ENCODE results near the gene LCN2.

Gene LCN2

DNA sequence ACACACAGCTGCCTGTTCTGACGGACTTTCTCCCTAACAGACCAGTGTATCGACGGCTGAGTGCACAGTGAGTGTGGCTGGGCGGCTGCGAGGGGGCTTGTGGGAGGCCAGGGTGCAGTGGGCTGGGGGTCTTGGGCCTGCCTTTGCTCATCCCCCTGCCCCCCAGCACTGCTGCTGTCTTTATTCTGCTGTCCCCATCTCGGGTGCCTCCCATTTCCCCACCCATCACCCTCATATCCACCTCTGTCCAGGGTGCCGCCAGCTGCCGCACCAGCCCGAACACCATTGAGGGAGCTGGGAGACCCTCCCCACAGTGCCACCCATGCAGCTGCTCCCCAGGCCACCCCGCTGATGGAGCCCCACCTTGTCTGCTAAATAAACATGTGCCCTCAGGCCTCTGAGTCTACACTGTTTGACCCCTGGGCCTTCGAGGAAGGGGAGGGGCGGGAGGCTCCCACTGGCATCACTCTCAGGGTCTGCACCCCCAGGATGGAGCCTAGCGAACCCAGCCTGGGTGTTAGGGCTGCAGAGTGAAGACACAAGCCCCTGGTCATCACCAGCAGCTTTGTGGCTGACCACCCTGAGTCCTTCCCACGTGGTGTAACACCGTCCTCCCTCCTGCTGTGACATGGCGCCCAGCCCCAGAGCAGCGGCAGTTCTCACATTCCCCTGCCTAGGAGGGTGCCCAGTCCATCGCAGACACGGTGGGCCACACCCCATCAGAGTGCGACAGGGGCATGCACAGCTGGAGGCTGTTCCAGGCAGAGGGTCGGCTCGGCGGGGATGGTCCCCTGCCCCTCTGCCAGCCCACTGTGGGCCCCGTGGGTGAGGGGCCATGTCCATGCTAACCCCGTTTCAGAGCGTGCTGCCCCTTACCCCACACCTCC lies 4.0 kb downstream of the LCN2 start:
- H3K27me3 ChIP-seq (ENCODE audit: control insufficient read depth, insufficient read depth, low read length) = no peaks in the 10 kb centered on the region
- H3K4me1 ChIP-seq (ENCODE audit: control insufficient read depth, insufficient read depth, low read length) = peaks cover 5% of the 10 kb centered on the region
- no peaks in the 10 kb centered on the region for H3K9me3 ChIP-seq (ENCODE audit: control insufficient read depth, insufficient read depth, low read depth, low read length)
- H3K36me3 ChIP-seq (ENCODE audit: control insufficient read depth, insufficient read depth, low read length) = no peaks in the 10 kb centered on the region
- no peak overlapping the region for H3K9ac ChIP-seq (ENCODE audit: low read length)
- H3K27ac ChIP-seq (ENCODE audit: low read depth, low read length) = no peak overlapping the region
- no peak overlapping the region for H3K4me3 ChIP-seq (ENCODE audit: low read depth, low read length)

DNA sequence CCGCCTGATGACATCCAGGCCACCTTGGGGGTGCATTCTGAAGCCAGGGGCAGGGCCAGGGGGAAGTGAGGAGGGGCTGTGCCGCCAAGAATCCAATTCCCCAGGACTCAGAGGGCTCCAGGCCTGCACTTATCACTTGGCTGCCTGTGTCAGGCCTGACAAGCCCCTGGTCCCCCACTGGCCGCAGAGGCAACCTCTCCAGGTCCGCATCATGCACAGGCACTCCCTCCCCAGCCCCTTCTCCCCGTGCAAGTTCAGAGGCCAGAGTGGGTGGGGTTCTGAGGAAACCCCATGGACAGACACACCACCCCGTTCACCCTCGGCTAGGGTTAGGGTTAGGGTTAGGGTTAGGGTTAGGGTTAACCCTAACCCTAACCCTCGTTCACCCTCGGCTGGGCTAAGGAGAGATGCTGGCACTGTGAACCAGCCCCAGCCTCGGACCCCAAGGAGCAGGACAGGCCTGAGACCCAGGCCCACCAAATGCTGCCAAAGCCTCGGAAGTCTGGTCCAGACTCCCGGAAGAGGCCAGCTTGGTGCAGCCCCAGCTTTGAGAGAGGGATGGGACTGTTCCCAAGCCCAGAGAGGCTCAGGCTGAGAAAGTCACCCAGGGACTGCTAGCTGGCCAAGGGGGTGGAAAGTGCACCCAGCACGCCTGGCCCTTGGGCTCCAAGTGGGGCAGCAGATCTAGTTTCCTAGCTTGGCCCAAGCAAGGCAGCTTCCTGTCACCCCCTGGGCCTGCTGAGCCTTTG lies 4.9 kb downstream of the LCN2 start:
- Histone ChIP-seq H3K36me3 (ENCODE audit: control insufficient read depth, insufficient read depth, low read length) (no peaks in the 10 kb centered on the region), H3K4me3 (ENCODE audit: low read depth, low read length) (no peak overlapping the region), H3K27me3 (ENCODE audit: control insufficient read depth, insufficient read depth, low read length) (no peaks in the 10 kb centered on the region), H3K27ac (ENCODE audit: low read depth, low read length) (no peak overlapping the region), H3K9ac (ENCODE audit: low read length) (no peak overlapping the region), H3K9me3 (ENCODE audit: control insufficient read depth, insufficient read depth, low read depth, low read length) (no peaks in the 10 kb centered on the region), H3K4me1 (ENCODE audit: control insufficient read depth, insufficient read depth, low read length) (peaks cover 5% of the 10 kb centered on the region)

DNA sequence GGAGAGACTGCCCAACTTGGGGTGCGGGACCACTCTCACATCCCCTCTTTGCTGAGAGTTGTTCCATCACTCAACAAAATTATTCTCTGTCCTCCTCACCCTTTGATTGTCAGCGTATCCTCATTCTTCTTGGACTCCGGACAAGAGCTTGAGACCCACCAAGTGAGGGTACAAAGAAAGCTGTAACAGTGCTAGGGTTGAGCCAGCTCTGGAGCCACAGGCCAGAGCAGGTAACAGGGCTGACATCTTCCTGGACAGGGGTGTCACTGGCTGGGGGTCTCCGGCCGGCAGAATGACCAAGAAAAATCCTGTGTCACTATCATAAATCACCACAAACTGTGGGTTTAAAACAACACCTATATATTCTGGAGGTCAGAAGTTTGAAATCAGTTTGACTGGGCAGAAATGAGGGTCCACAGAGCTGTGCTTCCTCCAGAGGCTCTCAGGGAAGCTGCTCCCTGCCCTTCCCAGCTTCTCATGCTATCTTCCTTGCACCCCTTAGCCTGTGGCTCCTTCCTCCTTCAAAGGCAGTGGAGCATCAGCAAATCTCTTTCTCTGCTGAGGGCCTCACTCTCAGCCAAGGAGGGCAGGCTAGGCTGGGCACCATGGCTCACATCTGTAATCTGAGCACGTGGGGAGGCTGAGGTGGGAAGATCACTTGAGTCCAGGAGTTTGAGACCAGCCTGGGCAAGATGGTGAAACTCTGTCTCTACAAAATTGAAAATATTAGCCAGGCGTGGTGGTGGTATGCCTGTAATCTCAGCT lies 6.7 kb downstream of the LCN2 start:
- peaks cover 10% of the 10 kb centered on the region for H3K4me1 ChIP-seq (ENCODE audit: control insufficient read depth, insufficient read depth, low read length)
- no peaks in the 10 kb centered on the region for H3K27me3 ChIP-seq (ENCODE audit: control insufficient read depth, insufficient read depth, low read length)
- no peaks in the 10 kb centered on the region for H3K36me3 ChIP-seq (ENCODE audit: control insufficient read depth, insufficient read depth, low read length)
- H3K9me3 ChIP-seq (ENCODE audit: control insufficient read depth, insufficient read depth, low read depth, low read length) = no peaks in the 10 kb centered on the region
- H3K9ac ChIP-seq (ENCODE audit: low read length) = no peak overlapping the region
- no peak overlapping the region for H3K4me3 ChIP-seq (ENCODE audit: low read depth, low read length)
- no peak overlapping the region for H3K27ac ChIP-seq (ENCODE audit: low read depth, low read length)

DNA sequence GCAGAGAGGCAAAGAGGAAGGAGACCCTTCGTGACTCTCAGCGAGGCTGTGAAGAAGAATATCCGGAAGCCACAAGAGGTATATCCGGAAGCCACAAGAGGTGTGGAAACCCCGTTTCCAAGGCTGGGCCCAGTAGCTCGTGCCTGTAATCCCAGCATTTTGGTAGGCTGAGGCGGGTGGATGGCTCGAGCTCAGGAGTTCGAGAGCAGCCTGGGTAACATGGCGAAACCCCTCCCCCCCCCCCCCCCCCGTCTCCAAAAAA lies 10.2 kb downstream of the LCN2 start:
- H3K4me3 ChIP-seq (ENCODE audit: low read depth, low read length) = peak overlapping the region; percentile 54
- H3K9me3 ChIP-seq (ENCODE audit: control insufficient read depth, insufficient read depth, low read depth, low read length) = no peaks in the 10 kb centered on the region
- H3K27ac ChIP-seq (ENCODE audit: low read depth, low read length) = peak overlapping the region; percentile 70
- peaks cover 26% of the 10 kb centered on the region for H3K36me3 ChIP-seq (ENCODE audit: control insufficient read depth, insufficient read depth, low read length)
- no peaks in the 10 kb centered on the region for H3K27me3 ChIP-seq (ENCODE audit: control insufficient read depth, insufficient read depth, low read length)
- peaks cover 12% of the 10 kb centered on the region for H3K4me1 ChIP-seq (ENCODE audit: control insufficient read depth, insufficient read depth, low read length)
- peak overlapping the region; percentile 83 for H3K9ac ChIP-seq (ENCODE audit: low read length)

DNA sequence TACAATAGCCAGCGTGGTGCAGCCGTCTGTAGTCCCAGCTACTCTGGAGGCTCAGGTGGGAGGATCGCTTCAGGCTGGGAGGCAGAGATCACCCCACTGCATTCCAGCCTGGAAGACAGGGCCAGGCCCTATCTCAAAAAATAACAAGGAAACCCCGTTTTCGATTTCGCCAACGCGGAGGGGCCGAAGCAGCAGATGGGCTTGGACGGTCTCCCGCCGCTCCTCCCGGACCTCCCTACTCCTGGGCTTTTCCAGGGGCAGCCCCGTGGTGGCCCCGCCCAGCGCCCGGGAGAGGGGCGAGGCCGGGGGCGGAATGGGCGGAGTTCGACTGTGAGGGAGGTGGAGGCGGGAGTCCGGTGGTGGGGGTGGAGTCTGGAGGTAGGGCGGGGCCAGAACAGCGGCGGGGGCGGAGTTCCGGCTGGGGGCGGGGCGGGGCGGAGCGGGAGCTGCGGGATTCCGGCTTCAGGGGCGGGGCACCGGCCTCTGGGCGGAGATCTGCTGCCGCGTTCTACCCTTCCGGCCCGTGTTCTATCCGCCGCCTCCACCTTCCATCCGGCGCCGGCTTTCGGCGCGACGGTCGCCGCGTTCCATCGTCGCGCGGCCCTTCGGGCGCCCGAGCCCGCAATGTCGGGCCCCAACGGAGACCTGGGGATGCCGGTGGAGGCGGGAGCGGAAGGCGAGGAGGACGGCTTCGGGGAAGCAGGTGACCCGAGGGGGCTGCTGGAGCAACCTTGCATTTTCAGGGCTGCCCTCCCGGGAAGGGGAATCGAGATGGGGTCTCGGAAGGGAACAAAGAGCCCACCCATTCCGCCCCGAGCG lies 10.7 kb downstream of the LCN2 start, which contains the start of gene BBLN:
BBLN (plus strand) TSS at position 482 of the 819 bp plus-strand sequence; CDS start at position 625, 143 bp downstream.
- no peaks in the 10 kb centered on the region for H3K9me3 ChIP-seq (ENCODE audit: control insufficient read depth, insufficient read depth, low read depth, low read length)
- H3K27ac ChIP-seq (ENCODE audit: low read depth, low read length) = peak within 1 kb of the TSS; percentile 70
- peak within 1 kb of the TSS; percentile 83 for H3K9ac ChIP-seq (ENCODE audit: low read length)
- peak within 1 kb of the TSS; percentile 89 for H3K4me3 ChIP-seq (ENCODE audit: low read depth, low read length)
- H3K27me3 ChIP-seq (ENCODE audit: control insufficient read depth, insufficient read depth, low read length) = no peaks in the 10 kb centered on the region
- H3K36me3 ChIP-seq (ENCODE audit: control insufficient read depth, insufficient read depth, low read length) = peaks cover 28% of the 10 kb centered on the region
- peaks cover 11% of the 10 kb centered on the region for H3K4me1 ChIP-seq (ENCODE audit: control insufficient read depth, insufficient read depth, low read length)

DNA sequence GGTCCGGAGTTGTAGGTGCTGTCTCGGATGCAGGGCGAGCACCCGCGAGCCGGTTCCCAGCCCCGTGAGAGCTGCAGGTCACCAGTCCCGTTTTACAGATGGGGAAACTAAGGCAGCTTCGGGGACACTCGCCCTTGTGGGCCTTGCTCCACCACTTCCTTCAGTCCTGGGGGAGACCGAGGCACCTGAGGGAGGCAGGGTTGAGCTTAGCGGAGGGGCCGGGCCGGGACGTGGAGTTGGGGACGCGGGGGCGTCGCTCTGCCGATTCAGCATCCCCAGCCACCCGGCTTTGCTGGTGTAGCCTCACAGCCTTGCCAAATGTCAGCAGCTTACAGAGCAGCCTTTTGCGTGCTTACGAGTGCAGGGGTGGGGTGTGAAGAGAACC lies 11.3 kb downstream of the LCN2 start:
- H3K4me3 ChIP-seq (ENCODE audit: low read depth, low read length) = peak overlapping the region; percentile 89
- peak overlapping the region; percentile 30; the same call in 1 of the 2 replicates for H3K27ac ChIP-seq (ENCODE audit: low read depth, low read length)
- peaks cover 11% of the 10 kb centered on the region for H3K4me1 ChIP-seq (ENCODE audit: control insufficient read depth, insufficient read depth, low read length)
- peaks cover 28% of the 10 kb centered on the region for H3K36me3 ChIP-seq (ENCODE audit: control insufficient read depth, insufficient read depth, low read length)
- H3K9me3 ChIP-seq (ENCODE audit: control insufficient read depth, insufficient read depth, low read depth, low read length) = no peaks in the 10 kb centered on the region
- H3K27me3 ChIP-seq (ENCODE audit: control insufficient read depth, insufficient read depth, low read length) = no peaks in the 10 kb centered on the region
- peak overlapping the region; percentile 82 for H3K9ac ChIP-seq (ENCODE audit: low read length)

DNA sequence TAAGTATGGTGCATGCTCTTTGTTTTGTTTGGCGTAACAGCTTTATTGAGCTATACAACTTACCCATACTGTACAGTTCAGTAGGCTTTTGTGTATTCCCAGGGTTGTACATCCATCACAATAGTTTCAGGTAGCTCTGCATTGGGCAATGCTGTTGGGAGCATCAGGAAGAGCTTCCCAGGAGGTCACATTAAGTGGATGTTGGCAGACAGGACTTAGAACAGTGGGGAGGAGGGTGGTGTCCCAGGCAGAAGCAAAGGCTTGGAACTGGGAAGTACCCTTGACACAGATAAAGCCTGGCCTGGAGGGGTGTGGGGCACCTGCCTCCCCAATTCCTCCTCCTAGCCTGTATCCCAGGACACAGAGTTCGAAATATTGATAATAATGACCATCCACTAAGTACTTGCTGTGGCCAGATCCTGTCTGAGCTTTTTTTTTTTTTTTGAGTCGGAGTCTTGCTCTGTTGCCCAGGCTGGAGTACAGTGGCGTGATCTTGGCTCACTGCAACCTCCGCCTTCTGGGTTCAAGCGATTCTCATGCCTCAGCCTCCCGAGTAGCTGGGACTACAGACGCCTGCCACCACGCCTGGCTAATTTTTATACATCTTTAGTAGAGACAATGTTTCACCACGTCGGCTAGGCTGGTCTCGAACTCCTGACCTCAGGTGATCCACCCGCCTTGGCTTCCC lies 12.1 kb downstream of the LCN2 start:
- Histone ChIP-seq H3K4me3 (ENCODE audit: low read depth, low read length) (peak overlapping the region; percentile 89), H3K27ac (ENCODE audit: low read depth, low read length) (no peak overlapping the region), H3K9ac (ENCODE audit: low read length) (no peak overlapping the region), H3K9me3 (ENCODE audit: control insufficient read depth, insufficient read depth, low read depth, low read length) (no peaks in the 10 kb centered on the region), H3K36me3 (ENCODE audit: control insufficient read depth, insufficient read depth, low read length) (peaks cover 36% of the 10 kb centered on the region), H3K27me3 (ENCODE audit: control insufficient read depth, insufficient read depth, low read length) (no peaks in the 10 kb centered on the region), H3K4me1 (ENCODE audit: control insufficient read depth, insufficient read depth, low read length) (peaks cover 11% of the 10 kb centered on the region)

DNA sequence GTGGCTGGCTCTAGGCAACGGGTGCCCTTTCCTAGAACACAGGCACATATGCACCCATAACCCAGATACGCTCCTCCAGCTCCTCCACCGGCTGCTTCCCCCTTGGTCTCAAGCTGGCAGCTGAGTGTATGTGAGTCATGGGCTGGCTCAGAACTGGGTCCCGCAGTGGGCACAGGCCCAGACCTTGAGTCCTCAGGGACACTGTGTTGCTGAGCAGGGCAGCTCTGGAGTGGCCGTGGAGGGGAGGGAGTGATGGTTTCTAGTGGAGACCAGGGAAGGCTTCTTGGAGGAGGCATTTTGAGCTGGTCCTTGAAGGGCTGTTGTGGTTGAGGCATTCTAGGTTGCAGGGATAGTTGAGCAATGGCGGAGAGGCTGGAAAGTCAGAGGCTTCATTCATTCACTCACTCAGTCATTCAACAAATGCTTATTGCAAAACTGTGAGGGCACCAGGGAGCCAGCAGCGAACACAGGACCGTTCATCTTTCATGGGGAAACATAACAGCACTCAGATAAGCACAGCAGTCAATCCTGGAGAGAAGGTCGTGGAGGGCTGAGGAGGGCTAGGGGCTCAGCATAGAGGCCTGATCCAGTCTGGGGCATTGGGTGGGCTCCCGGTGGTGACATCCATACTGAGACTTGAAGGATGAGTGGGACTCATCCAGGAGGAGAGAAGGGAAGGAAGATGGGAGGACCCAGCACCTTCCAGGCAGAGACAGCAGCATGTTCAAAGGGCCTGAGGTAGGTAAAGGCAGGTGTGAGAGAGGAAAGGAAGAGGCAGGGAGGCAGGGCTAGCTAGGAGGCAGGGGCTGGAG lies 13.2 kb downstream of the LCN2 start:
- no peaks in the 10 kb centered on the region for H3K9me3 ChIP-seq (ENCODE audit: control insufficient read depth, insufficient read depth, low read depth, low read length)
- no peak overlapping the region for H3K27ac ChIP-seq (ENCODE audit: low read depth, low read length)
- peaks cover 46% of the 10 kb centered on the region for H3K36me3 ChIP-seq (ENCODE audit: control insufficient read depth, insufficient read depth, low read length)
- H3K4me3 ChIP-seq (ENCODE audit: low read depth, low read length) = no peak overlapping the region
- H3K4me1 ChIP-seq (ENCODE audit: control insufficient read depth, insufficient read depth, low read length) = peaks cover 11% of the 10 kb centered on the region
- no peaks in the 10 kb centered on the region for H3K27me3 ChIP-seq (ENCODE audit: control insufficient read depth, insufficient read depth, low read length)
- no peak overlapping the region for H3K9ac ChIP-seq (ENCODE audit: low read length)

DNA sequence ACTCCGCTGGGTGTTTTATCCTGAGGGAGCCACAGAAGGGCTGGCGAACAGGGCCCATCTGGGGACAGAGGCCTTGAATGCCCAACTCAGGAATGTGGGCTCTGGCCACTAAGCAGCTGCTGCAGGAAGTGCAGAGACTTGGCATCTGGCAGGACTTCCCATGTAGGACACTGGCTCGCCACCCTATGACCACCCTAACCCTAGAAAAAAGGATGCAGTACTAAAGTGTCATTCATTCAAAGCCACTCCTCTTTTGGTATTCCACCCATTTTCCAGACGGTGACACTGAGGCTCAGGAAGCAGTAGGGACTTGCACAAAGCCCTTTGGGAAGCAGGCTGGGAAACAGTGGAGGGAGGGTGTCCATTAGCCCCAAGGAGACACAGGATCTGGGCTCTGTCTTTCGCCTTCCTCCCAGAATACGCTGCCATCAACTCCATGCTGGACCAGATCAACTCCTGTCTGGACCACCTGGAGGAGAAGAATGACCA lies 13.8 kb downstream of the LCN2 start:
- Histone ChIP-seq H3K27me3 (ENCODE audit: control insufficient read depth, insufficient read depth, low read length) (no peaks in the 10 kb centered on the region), H3K36me3 (ENCODE audit: control insufficient read depth, insufficient read depth, low read length) (peaks cover 53% of the 10 kb centered on the region), H3K9me3 (ENCODE audit: control insufficient read depth, insufficient read depth, low read depth, low read length) (no peaks in the 10 kb centered on the region), H3K4me1 (ENCODE audit: control insufficient read depth, insufficient read depth, low read length) (peaks cover 11% of the 10 kb centered on the region), H3K4me3 (ENCODE audit: low read depth, low read length) (no peak overlapping the region), H3K27ac (ENCODE audit: low read depth, low read length) (no peak overlapping the region), H3K9ac (ENCODE audit: low read length) (no peak overlapping the region)

Measured in HUES6 (cell line).